Measurements from ENCODE around the gene RAD50. TPM values are rescaled to one million over a fixed set of nuclear protein-coding genes. Genes with fewer than 3 reads are reported as not detected.
A peak's percentile ranks its signal among the peaks of the same experiment; 100 is the strongest.
"Not testable (repeated sequence)": the region's sequence is repeated elsewhere in the genome, so short reads cannot be mapped to it uniquely, and the experiment has no call there.

The RAD50 gene
- polyA plus RNA-seq (2012; ENCODE audit: insufficient read depth, insufficient read length, low read depth), result 40.4 TPM

- TF ChIP-seq CTCF (IDR thresholded peaks at IDR 0.05; ENCODE audit: low read depth, low read length), result no peak
- no peaks in the 10 kb centered on the region for H3K9me3 ChIP-seq
- no peaks in the 10 kb centered on the region for H3K4me1 ChIP-seq
- peak within 1 kb of the TSS; percentile 93 for H3K4me3 ChIP-seq (ENCODE audit: low read depth, low read length)
- no peaks in the 10 kb centered on the region for H3K27me3 ChIP-seq
- peaks cover 10% of the 10 kb centered on the region; the same call in 1 of the 2 replicates for H3K36me3 ChIP-seq
- DNase-seq, result peak; percentile 94
Measured at GRCh38 chr5:132556763-132557477, at the start of gene RAD50. TSS of gene RAD50 (plus strand) at chr5:132556977. CDS start at chr5:132557325, 348 bp downstream.

GRCh38 chr5:132510076-132510475 is 46.7 kb upstream of the RAD50 start:
- no peaks in the 10 kb centered on the region for H3K36me3 ChIP-seq
- no peak for DNase-seq
- H3K9me3 ChIP-seq, result no peaks in the 10 kb centered on the region
- H3K4me3 ChIP-seq (ENCODE audit: low read depth, low read length), result no peak overlapping the region
- no peaks in the 10 kb centered on the region for H3K4me1 ChIP-seq
- no peak for TF ChIP-seq CTCF (IDR thresholded peaks at IDR 0.05; ENCODE audit: low read depth, low read length)
- H3K27me3 ChIP-seq, result no peaks in the 10 kb centered on the region

- DNase-seq; H3K9me3 ChIP-seq; H3K4me1 ChIP-seq; H3K36me3 ChIP-seq; H3K27me3 ChIP-seq; H3K4me3 ChIP-seq (ENCODE audit: low read depth, low read length): not testable (repeated sequence)
Measured at GRCh38 chr5:132513618-132514336, 43.0 kb upstream of the RAD50 start.

- not testable (repeated sequence) for H3K36me3 ChIP-seq; H3K4me3 ChIP-seq (ENCODE audit: low read depth, low read length); H3K4me1 ChIP-seq; H3K9me3 ChIP-seq; DNase-seq; H3K27me3 ChIP-seq
Measured at GRCh38 chr5:132522067-132522466, 34.7 kb upstream of the RAD50 start.

- not testable (repeated sequence) for DNase-seq; H3K27me3 ChIP-seq; H3K4me3 ChIP-seq (ENCODE audit: low read depth, low read length); H3K36me3 ChIP-seq; H3K9me3 ChIP-seq; H3K4me1 ChIP-seq
Measured at GRCh38 chr5:132524877-132525276, 31.9 kb upstream of the RAD50 start.

- DNase-seq, result no peak
- TF ChIP-seq CTCF (IDR thresholded peaks at IDR 0.05; ENCODE audit: low read depth, low read length), result no peak
- H3K36me3 ChIP-seq, result no peaks in the 10 kb centered on the region
- H3K4me3 ChIP-seq (ENCODE audit: low read depth, low read length), result no peak overlapping the region
- H3K9me3 ChIP-seq, result no peaks in the 10 kb centered on the region
- H3K4me1 ChIP-seq, result no peaks in the 10 kb centered on the region; the same call in 1 of the 2 replicates
- H3K27me3 ChIP-seq, result 0 out of 2 replicates have a peak, but pooled peaks cover 2% of the 10 kb centered on the region
Measured at GRCh38 chr5:132525299-132525724, 31.5 kb upstream of the RAD50 start.

GRCh38 chr5:132526290-132526973 is 30.3 kb upstream of the RAD50 start:
- Histone ChIP-seq H3K4me1 (no peaks in the 10 kb centered on the region; the same call in 1 of the 2 replicates), H3K27me3 (no peaks in the 10 kb centered on the region), H3K4me3 (ENCODE audit: low read depth, low read length) (peak overlapping the region; percentile 59), H3K9me3 (no peaks in the 10 kb centered on the region), H3K36me3 (no peaks in the 10 kb centered on the region)
- DNase-seq, result peak; percentile 51
- peak; percentile 92 for TF ChIP-seq CTCF (IDR thresholded peaks at IDR 0.05; ENCODE audit: low read depth, low read length)

All from BE2C (cell line).